COLO668 (cell line): ENCODE data around the gene PLAAT3.
"Not testable (repeated sequence)": the region's sequence is repeated elsewhere in the genome, so short reads cannot be mapped to it uniquely, and the experiment has no call there.

Experiments used
- DNase-seq: peaks from one replicate; lab custom pipeline; 2025; ENCODE audit not compliant: unreplicated experiment; lab: John Stamatoyannopoulos, UW

PLAAT3 gene

GRCh38 chr11:63572026-63572688, 42.1 kb downstream of the PLAAT3 start:
- no peak for DNase-seq

- no peak for DNase-seq
Measured at GRCh38 chr11:63569570-63569969, 44.7 kb downstream of the PLAAT3 start.

- peak; percentile 79 for DNase-seq
Measured at GRCh38 chr11:63567044-63567840, 47.0 kb downstream of the PLAAT3 start.

GRCh38 chr11:63564784-63565350, 49.4 kb downstream of the PLAAT3 start:
- no peak for DNase-seq

- peak; percentile 45 for DNase-seq
Measured at GRCh38 chr11:63564056-63564774, 50.0 kb downstream of the PLAAT3 start.

GRCh38 chr11:63563201-63564055, 50.8 kb downstream of the PLAAT3 start, which contains the start of gene PLAAT2:
Gene PLAAT2, minus strand, starts transcription at chr11:63563379. Its CDS starts 55 bp downstream, at chr11:63563324.
- no peak for DNase-seq

GRCh38 chr11:63560506-63561180, 53.6 kb downstream of the PLAAT3 start:
- no peak for DNase-seq

GRCh38 chr11:63558459-63559157, 55.6 kb downstream of the PLAAT3 start:
- no peak for DNase-seq

GRCh38 chr11:63557570-63557969, 56.7 kb downstream of the PLAAT3 start:
- no peak for DNase-seq

GRCh38 chr11:63556404-63557013, 57.7 kb downstream of the PLAAT3 start:
- no peak for DNase-seq

GRCh38 chr11:63554877-63555223, 59.4 kb downstream of the PLAAT3 start:
- DNase-seq, result no peak

- DNase-seq, result no peak
Measured at GRCh38 chr11:63553759-63554158, 60.5 kb downstream of the PLAAT3 start.

- DNase-seq, result no peak
Measured at GRCh38 chr11:63552921-63553320, 61.3 kb downstream of the PLAAT3 start.

- DNase-seq, result no peak
Measured at GRCh38 chr11:63551889-63552266, 62.4 kb downstream of the PLAAT3 start.

GRCh38 chr11:63551091-63551888, 62.9 kb downstream of the PLAAT3 start:
- DNase-seq, result no peak

- not testable (repeated sequence) for DNase-seq
Measured at GRCh38 chr11:63550156-63550700, 64.0 kb downstream of the PLAAT3 start.

GRCh38 chr11:63549411-63549810, 64.8 kb downstream of the PLAAT3 start:
- no peak for DNase-seq

- DNase-seq, result no peak
Measured at GRCh38 chr11:63548178-63548577, 66.1 kb downstream of the PLAAT3 start.
